H54 (cell line): Measurements from ENCODE around the gene KCNQ2.

ENCODE experiments used
- DNase-seq: peaks from one replicate; pipeline ENCODE4 v3.0.0; 2011; ENCODE audit warnings: low spot score, mixed read lengths; ENCODE audit not compliant: insufficient read length
- FAIRE-seq: peaks from 3 replicates; lab custom pipeline; 2011; peaks lifted over from hg19 to GRCh38; lab: Jason Lieb, UNC
- POLR2A ChIP-seq: IDR thresholded peaks from 2 replicates; pipeline ENCODE4 v1.6.1; 2011; ENCODE audit warnings: low read depth, mild to moderate bottlenecking, low read length

The KCNQ2 gene

DNA sequence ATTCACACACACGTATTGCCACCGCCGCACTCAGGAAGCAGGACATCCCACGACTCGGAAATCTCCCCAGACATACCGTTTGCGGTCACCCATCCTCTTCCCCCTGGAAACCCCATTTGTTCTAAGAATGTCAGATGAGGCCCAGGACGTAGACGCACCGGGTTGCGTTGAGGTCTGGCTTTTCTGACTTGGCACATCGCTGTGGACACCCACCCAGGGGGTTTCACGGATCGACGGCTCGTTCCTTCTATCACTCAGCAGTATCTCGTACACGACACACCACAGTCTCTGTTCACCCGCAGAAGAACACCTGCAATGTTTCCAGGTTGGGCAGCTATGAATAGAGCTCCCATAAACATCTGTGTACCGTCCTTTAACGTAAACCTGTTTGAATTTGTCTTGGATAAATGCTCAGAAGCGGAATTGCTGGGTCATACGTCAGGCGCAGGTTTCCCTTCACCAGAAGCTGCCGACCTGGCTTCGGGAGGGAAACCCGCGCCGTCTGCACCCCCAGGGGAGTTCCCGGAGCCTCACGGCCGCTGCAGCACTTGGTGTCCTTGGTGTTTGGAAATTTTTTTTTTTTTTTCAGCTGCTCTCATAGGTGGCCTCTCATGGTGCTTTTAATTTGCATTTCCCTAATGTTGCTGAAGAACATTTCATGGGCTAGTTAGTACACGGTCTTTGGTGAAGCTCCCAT, 35.8 kb upstream of the KCNQ2 start:
- no peak for TF ChIP-seq POLR2A
- FAIRE-seq (no peak), DNase-seq (no peak)

DNA sequence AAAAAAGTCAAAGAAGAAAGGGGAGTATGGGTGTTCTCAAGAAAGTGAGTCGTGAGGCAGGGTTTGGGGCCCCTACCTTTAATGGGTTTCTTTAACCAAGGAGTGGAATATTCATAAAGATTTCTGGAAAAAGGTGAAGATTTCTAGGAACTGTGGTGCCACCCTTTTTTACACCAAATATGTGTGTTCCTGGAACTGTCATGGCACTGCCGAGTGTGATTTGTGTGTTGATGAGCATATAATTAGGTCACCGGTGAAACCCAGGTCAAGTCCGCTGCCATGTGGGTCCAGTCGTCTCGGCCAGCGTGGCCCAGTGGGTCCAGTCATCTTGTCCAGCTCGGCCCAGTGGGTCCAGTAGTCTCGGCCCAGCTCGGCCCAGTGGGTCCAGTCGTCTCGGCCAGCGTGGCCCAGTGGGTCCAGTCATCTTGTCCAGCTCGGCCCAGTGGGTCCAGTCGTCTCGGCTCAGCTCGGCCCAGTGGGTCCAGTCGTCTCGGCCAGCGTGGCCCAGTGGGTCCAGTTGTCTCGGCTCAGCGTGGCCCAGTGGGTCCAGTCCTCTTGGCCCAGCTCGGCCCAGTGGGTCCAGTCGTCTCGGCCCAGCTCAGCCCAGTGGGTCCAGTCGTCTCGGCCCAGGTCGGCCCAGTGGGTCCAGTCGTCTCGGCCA, 34.8 kb upstream of the KCNQ2 start:
- DNase-seq (no peak), FAIRE-seq (no peak)
- no peak for TF ChIP-seq POLR2A

DNA sequence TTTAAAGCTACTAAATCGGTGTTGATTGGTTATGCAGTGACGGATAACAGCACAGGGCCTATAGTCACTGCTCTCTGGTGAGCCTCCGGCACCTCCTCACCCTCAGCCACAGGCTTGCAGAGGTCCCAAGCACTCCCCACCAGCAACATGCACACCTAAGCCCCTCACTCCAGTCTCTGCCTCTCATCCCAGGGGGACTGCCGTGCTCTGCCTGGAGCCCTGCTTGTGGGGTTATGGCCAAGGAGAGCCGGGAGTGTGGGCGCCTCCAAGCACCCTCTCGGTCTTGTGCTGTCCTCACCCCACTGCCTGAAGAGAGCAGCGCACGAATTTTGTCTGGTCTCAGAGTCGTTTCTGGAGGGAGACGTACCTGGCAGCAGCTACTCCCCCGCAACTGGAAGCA, 33.3 kb upstream of the KCNQ2 start:
- no peak for FAIRE-seq
- no peak for TF ChIP-seq POLR2A
- DNase-seq: no peak

DNA sequence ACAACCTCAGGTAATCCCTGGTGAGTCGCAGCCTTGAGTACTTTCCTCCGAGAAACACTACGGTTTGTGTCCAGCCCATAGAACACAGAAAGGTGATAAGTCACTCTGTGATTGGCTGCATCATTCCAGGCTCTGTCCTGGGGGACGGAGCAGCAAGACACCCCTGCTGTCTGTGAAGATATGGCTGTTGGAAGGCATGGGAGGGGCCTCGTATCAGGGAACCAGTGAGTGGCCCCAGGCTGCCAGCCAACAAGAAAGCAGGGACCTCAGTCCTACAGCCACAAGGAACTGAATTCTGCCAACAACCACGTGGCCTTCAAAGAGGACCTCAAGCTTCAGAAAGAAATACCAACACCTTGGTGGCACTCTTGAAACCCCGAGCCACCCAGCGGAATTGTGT, 32.8 kb upstream of the KCNQ2 start:
- TF ChIP-seq POLR2A: no peak
- DNase-seq (no peak), FAIRE-seq (no peak)

DNA sequence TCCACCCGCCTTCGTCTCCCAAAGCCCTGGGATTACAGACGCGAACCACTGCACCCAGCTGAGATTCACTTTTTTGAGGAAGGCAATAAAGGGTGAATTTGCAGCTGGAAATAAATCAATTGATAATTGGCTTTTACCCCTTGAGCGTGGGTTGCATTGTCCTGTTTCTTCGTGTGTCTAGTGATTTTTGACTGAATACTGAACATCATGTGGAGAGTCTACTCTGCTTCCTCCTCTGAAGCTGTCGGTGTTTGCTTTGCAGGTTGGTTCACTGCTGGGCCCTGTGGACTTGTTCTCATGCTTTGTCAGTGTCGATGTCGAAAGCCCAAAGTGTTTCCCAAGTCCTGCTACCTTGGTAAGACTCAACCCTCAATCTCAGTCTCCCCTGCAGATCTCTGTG, 32.2 kb upstream of the KCNQ2 start:
- no peak for TF ChIP-seq POLR2A
- DNase-seq (no peak), FAIRE-seq (no peak)

DNA sequence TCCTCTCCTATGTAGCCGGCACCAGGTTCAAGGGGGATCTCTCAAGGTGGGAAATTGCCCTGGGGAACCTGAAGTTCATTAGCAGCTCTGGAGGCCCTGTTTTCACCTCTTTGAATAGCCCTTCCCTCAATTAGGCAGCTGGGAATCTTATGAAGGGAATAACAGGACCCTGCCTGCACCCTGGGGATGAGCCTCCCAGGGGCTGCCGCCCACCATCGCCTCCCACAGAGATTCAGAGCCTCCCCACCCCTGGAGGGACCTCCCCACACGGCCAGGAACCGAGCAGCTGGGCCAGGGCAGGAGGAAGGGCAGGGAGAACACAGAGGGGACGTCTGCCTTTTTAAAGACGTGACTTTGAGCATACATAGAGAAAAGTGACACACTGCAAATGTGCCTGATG, 31.1 kb upstream of the KCNQ2 start:
- TF ChIP-seq POLR2A: no peak
- DNase-seq: no peak
- no peak for FAIRE-seq

DNA sequence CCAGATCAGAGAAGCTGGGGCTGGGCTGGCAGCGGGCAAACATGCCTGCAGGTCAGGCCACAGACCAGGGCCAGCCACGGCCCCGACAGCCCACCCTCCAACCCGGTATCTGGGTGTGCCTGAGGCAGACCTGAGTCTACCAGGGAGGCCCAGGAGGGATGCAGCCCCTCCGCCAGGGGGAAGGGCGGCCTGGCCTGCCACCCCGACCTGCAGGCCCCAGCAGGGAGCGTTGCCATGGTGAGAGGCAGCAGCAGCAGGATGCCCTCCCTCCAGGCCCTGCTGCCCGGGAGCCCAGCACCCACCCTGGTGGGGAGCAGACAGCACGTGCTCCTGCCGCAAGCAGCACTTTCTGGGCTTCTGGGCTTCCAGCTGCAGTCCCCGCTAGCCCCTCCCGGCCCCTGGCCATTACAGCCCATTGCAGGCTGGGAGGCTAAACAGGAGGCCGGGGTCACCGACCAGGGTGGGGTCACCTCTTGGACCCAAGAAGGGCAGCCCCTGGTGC, 30.3 kb upstream of the KCNQ2 start:
- no peak for TF ChIP-seq POLR2A
- FAIRE-seq (no peak), DNase-seq (no peak)

DNA sequence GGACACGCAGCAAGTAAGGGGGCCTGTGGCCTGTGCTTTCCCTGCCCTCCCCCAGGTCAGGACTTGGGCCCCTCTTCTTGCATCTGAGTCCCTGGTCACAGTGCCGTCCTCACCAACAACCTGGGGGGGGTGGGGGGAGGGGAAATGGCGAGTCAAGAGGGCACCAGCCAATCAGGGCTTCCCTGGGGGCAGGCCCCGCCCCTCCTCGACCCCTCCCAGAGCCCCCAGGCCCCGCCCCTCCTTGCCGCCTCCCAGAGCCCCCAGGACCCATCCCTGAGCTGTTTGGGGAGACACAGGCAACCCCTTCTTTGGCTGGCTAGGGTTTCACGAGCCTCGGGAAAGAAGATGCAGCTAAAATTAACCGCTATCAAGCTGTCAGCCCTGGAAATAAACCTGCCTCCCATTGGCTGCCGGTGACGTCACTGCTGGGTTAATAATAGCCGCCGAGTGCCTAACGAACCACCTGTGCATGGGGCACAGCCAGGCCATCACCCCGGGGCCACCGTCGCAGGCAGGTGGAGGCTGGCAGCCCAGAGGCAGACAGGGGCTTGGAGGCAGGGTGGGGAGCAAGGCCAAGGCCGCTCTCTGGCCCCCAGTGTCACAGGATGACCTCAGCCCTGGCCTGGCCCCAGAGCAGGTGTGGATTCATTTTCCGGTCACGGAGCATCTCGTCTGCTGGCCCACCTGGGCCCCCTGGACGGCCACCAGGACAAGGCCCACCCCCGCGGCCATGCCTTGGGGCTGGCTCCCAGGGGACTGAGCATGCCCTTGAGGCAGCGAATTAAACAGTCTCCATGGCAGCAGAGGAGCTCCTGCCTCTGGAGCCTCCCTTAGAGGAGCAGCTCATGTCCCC, 29.6 kb upstream of the KCNQ2 start:
- no peak for DNase-seq
- FAIRE-seq: no peak
- TF ChIP-seq POLR2A: no peak

DNA sequence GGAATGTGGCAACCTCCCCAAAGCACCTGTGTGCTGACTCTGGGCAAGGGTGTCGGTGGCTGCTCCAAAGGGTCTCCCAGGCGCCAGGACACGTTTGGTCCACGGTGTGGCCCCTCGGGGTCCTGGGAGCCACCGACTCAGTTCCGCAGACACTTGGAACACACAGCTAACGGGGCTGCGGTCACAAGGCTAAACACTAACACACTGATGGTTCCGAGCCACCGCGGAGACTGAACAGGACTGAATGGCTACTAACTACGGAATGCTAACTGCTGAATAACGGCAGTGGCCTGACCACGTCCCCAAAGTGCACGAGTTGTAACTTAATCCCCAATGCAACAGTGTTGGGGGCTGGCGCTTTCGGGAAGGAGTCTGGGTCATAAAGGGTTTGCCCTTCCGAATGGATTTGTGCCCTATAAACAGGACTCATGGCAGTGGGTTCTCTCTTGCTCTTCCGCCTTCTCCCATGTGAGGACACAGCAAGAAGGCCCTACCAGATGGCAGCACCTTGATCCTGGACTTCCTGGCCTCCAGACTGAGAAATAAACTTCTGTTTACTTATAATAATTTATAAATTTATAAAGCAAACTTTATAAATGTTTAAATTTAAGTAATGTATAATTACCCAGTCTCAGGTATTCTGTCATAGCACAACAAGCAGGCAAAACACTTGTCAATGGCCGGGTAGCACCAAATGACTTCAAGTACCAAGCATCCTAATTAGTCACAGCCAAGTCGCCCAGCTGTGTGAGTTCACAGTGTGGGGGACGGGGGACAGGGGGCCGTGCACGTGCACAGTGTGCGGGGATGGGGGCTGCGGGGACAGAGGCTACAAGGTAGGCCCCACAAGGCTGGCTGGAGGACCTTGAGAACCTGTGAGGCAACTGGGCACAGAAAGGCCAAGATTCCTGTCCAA, 28.7 kb upstream of the KCNQ2 start:
- TF ChIP-seq POLR2A: no peak
- FAIRE-seq (no peak), DNase-seq (no peak)

DNA sequence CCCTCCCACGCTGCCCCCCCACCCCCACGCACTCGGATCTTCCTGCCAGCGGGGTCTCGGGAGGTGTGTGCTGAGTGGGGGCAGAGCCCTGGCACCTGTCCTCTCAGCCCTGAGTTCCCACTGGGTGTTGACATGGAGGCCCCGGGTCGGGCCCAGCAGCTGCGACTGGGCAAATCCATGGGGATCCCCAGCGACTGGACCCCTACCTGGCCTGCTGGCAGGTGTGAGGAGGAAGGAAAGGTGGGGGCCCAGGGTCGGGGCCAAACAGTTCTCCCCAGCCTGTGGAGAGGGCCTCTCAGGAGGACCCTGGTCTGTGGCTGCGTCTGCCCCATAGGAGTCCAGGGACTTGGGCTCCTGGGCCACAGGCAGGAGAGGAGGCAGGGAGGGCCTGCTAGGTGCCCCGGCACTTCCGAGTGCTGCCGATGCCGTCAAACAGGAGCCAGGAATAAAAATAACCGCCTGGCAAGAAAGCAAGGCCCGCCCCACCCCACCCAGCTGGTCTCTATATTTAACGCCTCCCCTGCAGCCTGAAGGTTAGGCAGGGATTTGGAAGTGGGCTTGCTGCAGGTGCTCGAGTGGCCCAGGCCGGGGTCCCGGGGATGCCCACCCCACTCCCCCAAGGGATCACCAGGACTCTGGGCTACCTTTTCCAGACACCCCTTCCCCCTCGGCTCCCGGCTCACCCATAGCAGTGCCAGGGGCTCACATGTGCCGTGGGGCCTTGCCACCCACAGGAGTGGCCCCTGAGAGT, 27.9 kb upstream of the KCNQ2 start:
- no peak for FAIRE-seq
- TF ChIP-seq POLR2A: no peak

DNA sequence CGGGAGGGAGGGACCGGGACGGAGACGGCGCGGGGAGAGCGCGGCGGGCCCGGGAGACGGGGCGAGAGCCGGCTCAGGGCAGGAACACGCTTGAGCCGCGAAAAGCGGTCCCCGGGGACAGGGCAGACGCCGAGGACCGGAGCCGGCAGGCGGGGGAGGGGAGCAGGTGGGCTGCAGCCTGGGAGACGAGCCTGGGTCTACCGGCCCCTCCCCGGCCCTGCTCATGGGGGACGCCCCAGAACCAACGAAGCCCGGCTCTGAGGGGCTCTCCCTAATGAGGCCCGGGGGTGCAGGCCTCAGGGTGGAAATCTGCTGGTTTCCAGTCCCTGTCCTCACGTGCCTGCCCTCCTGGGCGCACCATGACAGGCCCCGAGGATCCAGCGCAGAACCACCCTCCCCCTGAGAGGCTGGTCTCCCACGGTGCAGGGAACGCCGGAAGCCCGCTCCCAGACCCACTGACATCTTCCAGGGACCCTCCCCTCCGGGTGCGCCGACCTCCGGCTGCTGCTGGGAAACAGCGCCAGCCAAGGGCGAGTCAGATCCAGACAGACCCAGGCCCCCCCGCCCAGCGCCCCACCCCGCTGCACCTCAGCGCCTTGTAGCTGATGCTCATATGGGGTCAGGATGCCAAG, 27.0 kb upstream of the KCNQ2 start:
- no peak for TF ChIP-seq POLR2A
- DNase-seq (no peak), FAIRE-seq (no peak)

More for the DNA sequence above, 27.9 kb upstream of the KCNQ2 start:
- DNase-seq: no peak

DNA sequence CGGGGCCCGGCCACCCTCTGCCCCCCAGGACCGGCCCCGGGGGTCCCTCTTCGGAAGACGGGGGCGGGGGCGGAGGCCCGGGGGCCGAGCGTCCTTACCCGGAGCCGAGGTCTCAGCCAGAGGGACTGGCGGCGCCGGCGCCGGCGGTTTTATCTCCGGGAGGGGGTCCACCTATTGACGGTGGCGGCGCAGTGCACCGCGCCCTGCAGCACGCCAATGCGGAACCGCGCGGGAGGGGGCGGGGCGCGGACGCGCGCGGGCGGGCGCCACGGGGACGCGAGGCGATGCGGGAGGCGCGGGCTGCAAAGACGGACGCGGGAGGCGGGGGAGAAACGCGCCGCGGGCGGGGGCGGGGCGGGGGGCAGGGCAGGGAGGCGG, 26.5 kb upstream of the KCNQ2 start, which contains the start of gene EEF1A2:
Gene EEF1A2, minus strand, starts transcription at position 124 of the 378 bp plus-strand sequence. CDS start 1,320 bp downstream, outside the sequence.
- DNase-seq: no peak
- TF ChIP-seq POLR2A: no peak
- FAIRE-seq: no peak
